GM06990 (cell line): Measurements from ENCODE around the gene FBXO44.
A peak's percentile ranks its signal among the peaks of the same experiment; 100 is the strongest.

Experiments used
- DNase-seq: peaks from one replicate; pipeline ENCODE4 v3.0.0-alpha.2; 2011; ENCODE audit not compliant: insufficient read length; ENCODE audit errors: extremely low read depth
- H3K27me3 ChIP-seq: replicated peaks from 2 replicates; pipeline ENCODE4 v1.6.0; 2011; ENCODE audit warnings: low read length; ENCODE audit not compliant: control insufficient read depth, insufficient read depth
- H3K36me3 ChIP-seq: 2 replicates; pipeline ENCODE4 v1.5.1; 2011; ENCODE audit warnings: low read length; ENCODE audit not compliant: control insufficient read depth, insufficient read depth
- H3K4me3 ChIP-seq: replicated peaks from 2 replicates; pipeline ENCODE4 v1.5.1; 2011; ENCODE audit warnings: low read depth, mild to moderate bottlenecking, control low read depth, low read length
- CTCF ChIP-seq: IDR thresholded peaks from 2 replicates; pipeline ENCODE4 v1.5.1; 2011; ENCODE audit warnings: low read length, control low read depth, mild to moderate bottlenecking, inconsistent platforms; ENCODE audit not compliant: insufficient read depth, poor library complexity, severe bottlenecking

Gene FBXO44

GRCh38 chr1:11680270-11681070 is 25.8 kb downstream of the FBXO44 start:
- Histone ChIP-seq H3K4me3 (peak overlapping the region; percentile 88), H3K36me3 (peaks cover 5% of the 10 kb centered on the region), H3K27me3 (no peaks in the 10 kb centered on the region)
- DNase-seq = no peak
- TF ChIP-seq CTCF = no peak

GRCh38 chr1:11681071-11681771 is 26.5 kb downstream of the FBXO44 start, which contains the start of gene MAD2L2:
TSS of gene MAD2L2 (minus strand) at chr1:11681148. CDS start at chr1:11680601, 547 bp downstream.
- peak; percentile 87 for DNase-seq
- H3K4me3 ChIP-seq = peak within 1 kb of the TSS; percentile 88
- no peaks in the 10 kb centered on the region for H3K27me3 ChIP-seq
- no peak for TF ChIP-seq CTCF
- H3K36me3 ChIP-seq = peaks cover 2% of the 10 kb centered on the region

- no peak overlapping the region for H3K4me3 ChIP-seq
- peaks cover under 1% of the 10 kb centered on the region; the same call in 1 of the 2 replicates for H3K36me3 ChIP-seq
- no peaks in the 10 kb centered on the region for H3K27me3 ChIP-seq
- DNase-seq = no peak
- no peak for TF ChIP-seq CTCF
Measured at GRCh38 chr1:11682287-11682771, 27.7 kb downstream of the FBXO44 start.

- TF ChIP-seq CTCF = no peak
- H3K36me3 ChIP-seq = no peaks in the 10 kb centered on the region
- no peak overlapping the region for H3K4me3 ChIP-seq
- no peaks in the 10 kb centered on the region for H3K27me3 ChIP-seq
- no peak for DNase-seq
Measured at GRCh38 chr1:11682799-11683198, 28.1 kb downstream of the FBXO44 start.

- TF ChIP-seq CTCF = no peak
- H3K4me3 ChIP-seq = no peak overlapping the region
- DNase-seq = no peak
Measured at GRCh38 chr1:11684070-11684469, 29.4 kb downstream of the FBXO44 start.

More at GRCh38 chr1:11684070-11684469, 29.4 kb downstream of the FBXO44 start:
- Histone ChIP-seq H3K27me3 (no peaks in the 10 kb centered on the region), H3K36me3 (no peaks in the 10 kb centered on the region)
